Spleen (tissue), 7 donors: ENCODE measurements around the gene FAAH2.

Source experiments
- POLR2AphosphoS5 ChIP-seq, 3 donors: sonication (generic); formaldehyde crosslinking; IDR thresholded peaks; one replicate each; pipeline ENCODE4 v1.5.1; 2017; ENCODE audit warnings: antibody characterized with exemption in 3 of 3
- TF ChIP-seq, protein P1 (sequence below), 11 experiments: fragments of 200-600 bp in 7 of 11; fragments of 450-650 bp in 4 of 11; sonication (generic) in 4 of 11; IDR thresholded peaks in 8 of 11; conservative IDR thresholded peaks in 3 of 11; 1 replicate in 7 of 11; 2 replicates in 4 of 11; pipeline versions ENCODE4 v1.4.0 to v1.8.0; 2016 to 2021; ENCODE audit warnings: antibody characterized with exemption in 11 of 11, inconsistent platforms in 4 of 11, mild to moderate bottlenecking in 1 of 11
- donor health status: DM: no; HTN: no; CAD: no; lungs with moderate emphysema.
- donor health status: DM: no; HTN: no; CAD: no.
- donor health status: DM: no; HTN: no; CAD: no.

DNA sequence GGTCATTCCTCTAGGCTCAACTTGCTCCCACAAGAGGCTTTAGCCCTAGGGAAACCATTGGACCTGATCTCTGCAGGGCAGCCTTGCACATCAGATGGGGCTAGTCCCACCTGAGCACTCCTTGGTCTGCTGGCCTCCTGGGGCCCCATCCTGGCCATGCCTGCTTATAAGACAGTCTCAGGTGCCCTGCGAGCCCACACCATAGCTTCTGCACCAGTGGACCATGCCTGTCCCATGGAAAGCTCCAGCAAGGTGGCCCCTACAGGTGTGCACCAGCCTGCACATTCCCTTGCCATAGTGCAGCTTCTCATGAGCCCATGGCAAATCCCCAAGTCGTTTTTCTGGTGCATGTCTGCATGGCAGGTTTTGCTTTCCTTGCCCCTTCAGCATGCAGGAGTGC lies 19.6 kb upstream of the FAAH2 start:
- TF ChIP-seq, protein P1, sequence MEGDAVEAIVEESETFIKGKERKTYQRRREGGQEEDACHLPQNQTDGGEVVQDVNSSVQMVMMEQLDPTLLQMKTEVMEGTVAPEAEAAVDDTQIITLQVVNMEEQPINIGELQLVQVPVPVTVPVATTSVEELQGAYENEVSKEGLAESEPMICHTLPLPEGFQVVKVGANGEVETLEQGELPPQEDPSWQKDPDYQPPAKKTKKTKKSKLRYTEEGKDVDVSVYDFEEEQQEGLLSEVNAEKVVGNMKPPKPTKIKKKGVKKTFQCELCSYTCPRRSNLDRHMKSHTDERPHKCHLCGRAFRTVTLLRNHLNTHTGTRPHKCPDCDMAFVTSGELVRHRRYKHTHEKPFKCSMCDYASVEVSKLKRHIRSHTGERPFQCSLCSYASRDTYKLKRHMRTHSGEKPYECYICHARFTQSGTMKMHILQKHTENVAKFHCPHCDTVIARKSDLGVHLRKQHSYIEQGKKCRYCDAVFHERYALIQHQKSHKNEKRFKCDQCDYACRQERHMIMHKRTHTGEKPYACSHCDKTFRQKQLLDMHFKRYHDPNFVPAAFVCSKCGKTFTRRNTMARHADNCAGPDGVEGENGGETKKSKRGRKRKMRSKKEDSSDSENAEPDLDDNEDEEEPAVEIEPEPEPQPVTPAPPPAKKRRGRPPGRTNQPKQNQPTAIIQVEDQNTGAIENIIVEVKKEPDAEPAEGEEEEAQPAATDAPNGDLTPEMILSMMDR (IDR thresholded peaks at IDR 0.05 in 8 of 11, conservative IDR thresholded peaks at IDR 0.05 in 3 of 11): no peak
- no peak for TF ChIP-seq POLR2AphosphoS5 (IDR thresholded peaks at IDR 0.05)
